ENCODE measurements around the gene DGCR6L.
"Not testable (repeated sequence)": the region's sequence is repeated elsewhere in the genome, so short reads cannot be mapped to it uniquely, and the experiment has no call there.

Gene DGCR6L
- 18.5 to 39.1 reads per million in 2 experiments for total RNA-seq

- peak; percentile 96 for DNase-seq (ENCODE audit: low read depth)
These were observed at the start of gene DGCR6L for GRCh38 chr22:20319745-20320658. Gene DGCR6L (minus strand): TSS chr22:20320060. CDS start chr22:20319988, 72 bp downstream.

DNA sequence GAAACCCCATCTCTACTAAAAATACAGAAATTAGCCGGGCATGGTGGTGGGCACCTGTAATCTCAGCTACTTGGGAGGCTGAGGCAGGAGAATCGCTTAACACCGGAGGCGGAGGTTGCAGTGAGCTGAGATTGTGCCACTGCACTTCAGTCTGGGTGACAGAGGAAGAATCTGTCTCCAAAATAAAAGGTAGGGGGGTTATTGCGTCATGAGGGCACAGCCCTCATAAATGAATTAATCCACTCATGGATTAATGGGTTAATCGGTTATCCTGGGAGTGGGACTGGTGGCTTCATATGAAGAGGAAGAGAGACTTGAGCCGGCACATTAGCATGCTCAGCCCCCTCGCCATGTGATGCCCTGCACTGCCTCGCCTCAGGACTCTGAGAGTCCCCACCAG lies 49.0 kb upstream of the DGCR6L start:
- not testable (repeated sequence) for DNase-seq (ENCODE audit: low read depth)

DNA sequence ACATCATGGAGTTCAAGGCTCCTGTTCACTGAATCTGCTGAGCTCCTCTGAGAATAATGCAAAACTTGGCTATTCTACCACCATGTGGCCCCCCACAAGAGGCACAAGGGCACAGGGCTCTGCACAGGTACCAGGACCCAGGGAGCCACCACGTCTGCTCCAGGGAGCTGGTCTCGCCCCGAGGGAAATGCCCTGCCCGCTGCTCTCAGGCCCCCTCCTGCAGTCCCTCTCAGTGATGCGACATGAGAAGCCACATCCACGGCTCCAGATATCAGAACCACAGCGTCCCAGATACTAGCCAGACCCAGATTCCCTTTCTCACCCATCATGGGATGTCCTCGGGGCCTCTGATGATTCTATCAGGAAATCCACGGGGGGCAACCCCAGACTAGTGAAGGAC lies 47.0 kb upstream of the DGCR6L start:
- DNase-seq (ENCODE audit: low read depth), result not testable (repeated sequence)

DNA sequence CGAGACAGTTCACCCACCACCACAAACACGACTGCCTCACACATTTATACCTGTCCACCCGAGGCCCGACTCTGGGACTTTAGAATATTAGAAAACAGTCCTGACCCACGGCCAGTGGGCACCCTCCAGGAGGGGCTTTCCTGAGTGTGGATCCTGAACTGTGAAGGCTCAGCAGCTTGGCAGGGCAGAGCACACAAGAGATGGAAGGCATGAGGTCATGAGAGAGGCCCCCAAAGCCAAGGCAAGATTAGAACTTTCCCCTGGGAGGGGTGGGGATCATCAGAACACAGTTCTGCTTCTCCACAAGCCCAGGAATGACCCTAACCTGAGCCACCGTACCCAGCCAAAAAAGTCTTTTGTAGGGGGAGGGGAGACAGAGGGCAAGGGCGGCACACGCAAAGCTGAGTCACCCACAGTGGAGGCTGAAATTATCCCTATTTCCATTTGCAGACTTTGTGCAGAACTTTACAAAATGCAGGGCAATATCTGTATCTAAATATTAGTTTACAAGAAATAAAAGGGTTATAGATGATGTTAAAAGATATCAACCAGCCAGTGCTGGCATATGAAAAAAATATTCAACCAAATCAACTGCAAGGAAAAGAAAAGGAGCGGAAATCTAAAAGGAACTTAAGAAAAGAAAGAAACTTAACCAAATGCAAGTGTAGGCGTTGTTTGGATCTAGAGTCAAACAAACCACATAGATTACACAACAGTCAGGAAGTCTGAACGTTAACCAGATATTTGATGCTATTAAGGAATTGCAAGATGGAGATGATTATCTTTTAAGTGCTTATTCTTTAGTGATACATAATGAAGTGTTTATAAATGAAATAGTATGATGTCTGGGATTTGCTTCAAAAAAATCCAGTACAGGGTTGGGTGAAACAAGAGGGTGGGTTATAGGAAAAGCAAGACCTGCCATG lies 44.7 kb upstream of the DGCR6L start:
- not testable (repeated sequence) for DNase-seq (ENCODE audit: low read depth)

DNA sequence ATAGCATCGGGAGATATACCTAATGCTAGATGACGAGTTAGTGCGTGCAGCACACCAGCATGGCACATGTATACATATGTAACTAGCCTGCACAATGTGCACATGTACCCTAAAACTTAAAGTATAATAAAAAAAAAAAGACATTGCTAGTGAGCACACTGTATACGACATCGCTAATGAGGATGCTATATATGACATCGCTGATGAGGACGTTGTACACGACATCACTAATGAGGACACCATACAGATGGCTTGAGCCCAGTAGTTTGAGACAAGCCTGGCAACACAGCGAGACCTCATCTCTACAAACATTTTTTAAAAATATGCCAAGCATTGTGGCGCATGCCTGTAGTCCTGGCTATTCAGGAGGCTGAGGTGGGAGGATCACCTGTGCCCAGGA lies 42.5 kb upstream of the DGCR6L start:
- DNase-seq (ENCODE audit: low read depth), result not testable (repeated sequence)

DNA sequence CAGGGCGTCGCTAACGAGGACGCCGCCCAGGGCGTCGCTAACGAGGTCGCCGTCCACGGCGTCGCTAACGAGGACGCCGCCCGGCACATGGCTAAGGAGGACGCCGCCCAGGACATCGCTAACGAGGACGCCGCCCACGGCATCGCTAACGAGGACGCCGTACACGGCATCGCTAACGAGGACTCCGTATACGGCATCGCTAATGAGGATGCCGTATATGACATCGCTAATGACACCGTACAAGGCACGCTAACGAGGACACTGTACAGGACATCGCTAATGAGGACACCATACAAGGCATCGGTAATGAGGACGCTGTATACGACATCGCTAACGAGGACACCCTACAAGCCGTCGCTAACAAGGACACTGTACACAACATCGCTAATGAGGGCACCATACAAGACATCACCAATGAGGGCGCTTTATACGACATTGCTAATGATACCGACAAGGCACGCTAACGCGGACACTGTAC lies 41.9 kb upstream of the DGCR6L start:
- not testable (repeated sequence) for DNase-seq (ENCODE audit: low read depth)

GRCh38 chr22:20360866-20361751 lies 41.2 kb upstream of the DGCR6L start:
- DNase-seq (ENCODE audit: low read depth), result not testable (repeated sequence)

DNA sequence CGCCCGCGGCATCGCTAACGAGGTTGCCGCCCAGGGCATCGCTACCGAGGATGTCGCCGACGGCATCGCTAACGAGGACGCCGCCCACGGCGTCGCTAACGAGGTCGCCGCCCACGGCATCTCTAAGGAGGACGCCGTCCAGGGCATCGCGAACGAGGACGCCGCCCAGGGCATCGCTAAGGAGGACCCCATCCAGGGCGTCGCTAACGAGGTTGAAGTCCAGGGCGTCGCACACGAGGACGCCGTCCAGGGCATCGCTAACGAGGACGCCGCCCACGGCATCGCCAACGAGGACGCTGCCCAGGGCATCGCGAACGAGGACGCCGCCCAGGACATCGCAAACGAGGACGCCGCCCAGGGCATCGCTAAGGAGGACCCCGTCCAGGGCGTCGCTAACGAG lies 40.4 kb upstream of the DGCR6L start:
- not testable (repeated sequence) for DNase-seq (ENCODE audit: low read depth)

- not testable (repeated sequence) for DNase-seq (ENCODE audit: low read depth)
These were observed 38.8 kb upstream of the DGCR6L start for GRCh38 chr22:20358503-20359239.

DNA sequence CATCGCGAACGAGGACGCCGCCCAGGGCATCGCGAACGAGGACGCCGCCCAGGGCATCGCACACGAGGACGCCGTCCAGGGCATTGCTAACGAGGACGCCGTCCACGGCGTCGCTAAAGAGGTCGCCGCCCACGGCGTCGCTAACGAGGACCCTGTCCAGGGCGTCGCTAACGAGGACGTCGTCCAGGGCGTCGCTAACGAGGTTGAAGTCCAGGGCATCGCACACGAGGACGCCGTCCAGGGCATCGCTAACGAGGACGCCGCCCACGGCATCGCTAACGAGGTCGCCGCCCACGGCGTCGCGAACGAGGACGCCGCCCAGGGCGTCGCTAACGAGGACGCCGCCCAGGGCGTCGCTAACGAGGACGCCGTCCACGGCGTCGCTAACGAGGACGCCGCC lies 38.1 kb upstream of the DGCR6L start:
- not testable (repeated sequence) for DNase-seq (ENCODE audit: low read depth)

GRCh38 chr22:20356906-20357305 lies 37.0 kb upstream of the DGCR6L start:
- DNase-seq (ENCODE audit: low read depth), result not testable (repeated sequence)

GRCh38 chr22:20355939-20356636 lies 36.2 kb upstream of the DGCR6L start:
- DNase-seq (ENCODE audit: low read depth), result not testable (repeated sequence)

- no peak for DNase-seq (ENCODE audit: low read depth)
These were observed 34.5 kb upstream of the DGCR6L start for GRCh38 chr22:20354238-20354975.

GRCh38 chr22:20352536-20352935 lies 32.7 kb upstream of the DGCR6L start:
- DNase-seq (ENCODE audit: low read depth), result not testable (repeated sequence)

GRCh38 chr22:20346553-20346952 lies 26.7 kb upstream of the DGCR6L start:
- not testable (repeated sequence) for DNase-seq (ENCODE audit: low read depth)

DNA sequence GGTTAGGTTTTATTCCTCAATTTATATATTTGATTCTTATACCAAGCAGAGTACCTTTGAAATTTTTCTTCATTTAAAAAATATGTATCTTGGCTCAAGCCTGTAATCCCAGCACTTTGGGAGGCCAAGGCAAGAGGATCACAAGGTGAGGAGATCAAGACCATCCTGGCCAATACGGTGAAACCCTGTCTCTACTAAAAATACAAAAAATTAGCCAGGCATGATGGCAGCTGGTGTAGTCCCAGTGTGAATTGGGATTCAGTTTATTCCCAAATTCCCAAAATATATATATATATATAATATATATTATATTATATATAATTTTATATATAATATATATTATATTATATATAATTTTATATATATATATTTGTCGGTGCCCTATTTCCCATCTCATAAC lies 18.4 kb upstream of the DGCR6L start:
- not testable (repeated sequence) for DNase-seq (ENCODE audit: low read depth)

- DNase-seq (ENCODE audit: low read depth), result not testable (repeated sequence)
These were observed 17.9 kb upstream of the DGCR6L start for GRCh38 chr22:20337807-20338206.

DNA sequence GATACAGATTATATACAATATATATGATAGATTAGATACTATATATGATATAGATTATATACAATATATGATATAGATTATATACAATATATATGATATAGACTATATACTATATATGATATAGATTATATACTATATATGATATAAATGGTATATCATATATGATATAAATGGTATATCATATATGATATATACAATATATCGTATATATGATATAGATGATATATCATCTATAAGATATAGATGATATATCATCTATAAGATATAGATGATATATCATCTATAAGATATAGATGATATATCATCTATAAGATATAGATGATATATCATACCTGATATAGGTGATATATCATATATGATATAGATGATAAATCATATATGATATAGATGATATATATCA lies 16.7 kb upstream of the DGCR6L start:
- not testable (repeated sequence) for DNase-seq (ENCODE audit: low read depth)

DNA sequence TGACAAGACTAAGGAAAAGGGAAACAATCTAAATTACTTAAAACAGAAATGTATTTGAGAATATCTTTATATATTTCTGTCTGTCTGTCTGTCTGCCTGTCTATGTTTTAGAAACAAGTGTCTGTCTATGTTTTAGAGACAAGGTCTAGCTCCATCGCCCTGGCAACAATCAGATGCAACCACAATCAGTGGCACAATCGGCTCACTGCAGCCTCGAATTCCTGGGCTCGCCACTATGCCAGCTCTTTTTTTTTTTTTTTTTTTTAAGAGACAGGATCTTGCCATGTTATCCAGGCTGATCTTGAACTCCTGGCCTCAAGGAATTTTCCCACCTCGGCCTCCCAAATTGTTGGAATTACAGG lies 8.7 kb upstream of the DGCR6L start:
- peak; percentile 29 for DNase-seq (ENCODE audit: low read depth)
